Testis (tissue), 3 donors: ENCODE results near the gene GFY. TPM values are rescaled to one million over a fixed set of nuclear protein-coding genes. Genes with fewer than 3 reads are reported as not detected.

Experiments
- DNase-seq: peaks from one replicate; pipeline ENCODE4 v3.0.0-alpha.2; 2019
- H3K27ac ChIP-seq, 2 donors: fragments of 200-600 bp; sonication (generic); one replicate each; pipeline ENCODE4 v1.5.1; 2019
- H3K27me3 ChIP-seq: fragments of 200-600 bp; sonication (generic); one replicate; pipeline ENCODE4 v1.5.1; 2019
- H3K36me3 ChIP-seq: fragments of 200-600 bp; sonication (generic); one replicate; pipeline ENCODE4 v1.5.1; 2017; ENCODE audit warnings: low read depth; ENCODE audit errors: missing control alignments
- H3K4me1 ChIP-seq: fragments of 200-600 bp; sonication (generic); one replicate; pipeline ENCODE4 v1.5.1; 2019
- H3K4me3 ChIP-seq, 2 donors: fragments of 200-600 bp; sonication (generic); one replicate each; pipeline ENCODE4 v1.5.1; 2017 to 2019
- H3K9me3 ChIP-seq: fragments of 200-600 bp; sonication (generic); one replicate; pipeline ENCODE4 v1.5.1; 2017
- POLR2A ChIP-seq: fragments of 450-650 bp; IDR thresholded peaks from one replicate; pipeline ENCODE4 v1.6.1; 2017; ENCODE audit warnings: antibody characterized with exemption, mild to moderate bottlenecking, moderate library complexity
- WGBS, 2 donors: methylation state at CpG; one replicate each; pipeline ENCODE4 v1.1.5; 2018; 5-methylcytosine and 5-hydroxymethylcytosine counted together
- intact Hi-C: fragments of 100-400 bp; cut with DNase I; formaldehyde crosslinking; loops from one replicate; pipeline ENCODE4 v1.15.1; 2023; ENCODE audit warnings: low total_unique reads
- polyA plus RNA-seq: library from polyadenylated mRNA; stranded (reverse); fragments of 350-450 nt; fragmentation: Illumina TruSeq; extraction: RNeasy Lipid Tissue Mini Kit (QIAGEN cat#74804); gene quantifications from one replicate; pipeline ENCODE4 v1.2.3, GENCODE V29; 2014; ENCODE audit warnings: low read depth, low replicate concordance; ENCODE audit not compliant: insufficient read depth
- total RNA-seq, 2 donors: library from RNA; depleted of rRNA; stranded (reverse); fragments of >200 nt; gene quantifications; one replicate each; pipeline ENCODE4 v1.2.3, GENCODE V29; 2016
- TF ChIP-seq, protein P1 (sequence below), 3 experiments: fragments of 450-650 bp in 2 of 3; fragments of 200-600 bp in 1 of 3; sonication (generic) in 1 of 3; IDR thresholded peaks; one replicate each; pipeline ENCODE4 v1.5.1; 2016 to 2019; ENCODE audit warnings: antibody characterized with exemption in 3 of 3, mild to moderate bottlenecking in 2 of 3, moderate library complexity in 1 of 3

The GFY gene
- total and polyA plus RNA-seq, 3 donors from 2014 or later, result 0.24 to 0.80 (median 0.62) TPM

DNA sequence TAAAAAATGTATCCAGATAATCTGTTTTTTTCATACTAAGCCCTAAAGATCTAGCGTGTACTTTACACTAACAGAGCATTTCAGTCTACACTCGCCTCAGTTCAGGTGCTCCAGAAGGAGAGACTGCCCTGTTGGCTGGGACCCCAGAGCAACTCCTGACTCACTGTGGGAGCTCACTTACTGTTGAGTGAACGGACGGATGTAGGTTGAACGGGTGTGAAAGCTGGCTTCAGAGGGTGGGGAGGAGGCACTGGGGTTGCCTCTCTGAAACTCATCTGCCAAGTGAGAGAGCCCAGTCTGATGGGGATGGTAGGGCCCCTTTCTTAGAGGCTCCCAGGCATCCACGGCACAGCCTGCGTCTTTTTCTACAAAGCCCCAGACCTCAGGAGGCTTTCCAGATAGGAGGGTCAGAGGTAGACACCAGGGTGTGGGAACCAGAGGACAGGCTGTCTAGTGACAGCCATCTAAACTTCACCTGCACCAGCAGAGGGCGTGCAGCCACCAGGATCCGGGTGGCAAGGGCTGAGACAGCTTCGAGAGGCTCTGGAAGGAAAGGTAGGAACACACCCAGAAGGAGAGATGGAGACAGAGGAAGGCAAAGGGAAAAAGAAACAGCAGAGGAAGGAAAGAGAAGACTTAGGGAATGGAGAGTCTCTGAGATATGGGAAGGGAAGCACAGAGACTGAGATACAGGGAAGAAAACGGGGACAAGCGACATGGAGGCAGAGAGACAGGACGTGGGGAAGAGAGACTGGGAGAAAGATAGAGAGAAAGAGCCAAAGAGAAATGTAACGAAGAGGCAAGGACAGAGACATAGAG lies 33.4 kb upstream of the GFY start:
- Histone ChIP-seq H3K4me1 (no peaks in the 10 kb centered on the region), H3K27ac (no peak overlapping the region), H3K27me3 (no peaks in the 10 kb centered on the region), H3K36me3 (no peaks in the 10 kb centered on the region), H3K4me3 (no peak overlapping the region), H3K9me3 (no peaks in the 10 kb centered on the region)
- DNase-seq, result peak; percentile 82
- TF ChIP-seq, protein P1, sequence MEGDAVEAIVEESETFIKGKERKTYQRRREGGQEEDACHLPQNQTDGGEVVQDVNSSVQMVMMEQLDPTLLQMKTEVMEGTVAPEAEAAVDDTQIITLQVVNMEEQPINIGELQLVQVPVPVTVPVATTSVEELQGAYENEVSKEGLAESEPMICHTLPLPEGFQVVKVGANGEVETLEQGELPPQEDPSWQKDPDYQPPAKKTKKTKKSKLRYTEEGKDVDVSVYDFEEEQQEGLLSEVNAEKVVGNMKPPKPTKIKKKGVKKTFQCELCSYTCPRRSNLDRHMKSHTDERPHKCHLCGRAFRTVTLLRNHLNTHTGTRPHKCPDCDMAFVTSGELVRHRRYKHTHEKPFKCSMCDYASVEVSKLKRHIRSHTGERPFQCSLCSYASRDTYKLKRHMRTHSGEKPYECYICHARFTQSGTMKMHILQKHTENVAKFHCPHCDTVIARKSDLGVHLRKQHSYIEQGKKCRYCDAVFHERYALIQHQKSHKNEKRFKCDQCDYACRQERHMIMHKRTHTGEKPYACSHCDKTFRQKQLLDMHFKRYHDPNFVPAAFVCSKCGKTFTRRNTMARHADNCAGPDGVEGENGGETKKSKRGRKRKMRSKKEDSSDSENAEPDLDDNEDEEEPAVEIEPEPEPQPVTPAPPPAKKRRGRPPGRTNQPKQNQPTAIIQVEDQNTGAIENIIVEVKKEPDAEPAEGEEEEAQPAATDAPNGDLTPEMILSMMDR (IDR thresholded peaks at IDR 0.05), result peak; percentile 52 to 73 (median 69)
- TF ChIP-seq POLR2A, result no peak
- intact Hi-C loops, result loop anchor here (10.0 kb wide), 1 partner anchor 53 kb away; the partner anchor contains the start of gene SLC17A7
- 38 to 54% methylated on average over 11 to 14 of the region's 14 CpGs for WGBS, 2 donors

- TF ChIP-seq, protein P1 (IDR thresholded peaks at IDR 0.05), result no peak
- TF ChIP-seq POLR2A, result no peak
- DNase-seq, result no peak
- Histone ChIP-seq H3K9me3 (no peaks in the 10 kb centered on the region), H3K4me1 (no peaks in the 10 kb centered on the region), H3K27ac (no peak overlapping the region), H3K4me3 (no peak overlapping the region), H3K27me3 (no peaks in the 10 kb centered on the region), H3K36me3 (no peaks in the 10 kb centered on the region)
- WGBS, 2 donors, result 62 to 67% methylated on average over 4 to 5 of the region's 5 CpGs
- intact Hi-C loops, result loop anchor here (10.0 kb wide), 1 partner anchor 51 kb away; the partner anchor contains the start of gene SLC17A7
Observed at GRCh38 chr19:49393881-49394280, 31.3 kb upstream of the GFY start.

GRCh38 chr19:49395581-49396407 lies 29.4 kb upstream of the GFY start:
- H3K36me3 ChIP-seq, result no peaks in the 10 kb centered on the region
- TF ChIP-seq POLR2A, result no peak
- TF ChIP-seq, protein P1 (IDR thresholded peaks at IDR 0.05), result no peak
- H3K27ac ChIP-seq, result no peak overlapping the region
- 83 to 86% methylated on average over 15 of the region's 15 CpGs for WGBS, 2 donors
- no peaks in the 10 kb centered on the region for H3K4me1 ChIP-seq
- intact Hi-C loops, result loop anchor here (10.0 kb wide), 1 partner anchor 49 kb away; the partner anchor contains the start of gene SLC17A7
- DNase-seq, result no peak
- no peaks in the 10 kb centered on the region for H3K9me3 ChIP-seq
- no peaks in the 10 kb centered on the region for H3K27me3 ChIP-seq
- H3K4me3 ChIP-seq, result no peak overlapping the region

DNA sequence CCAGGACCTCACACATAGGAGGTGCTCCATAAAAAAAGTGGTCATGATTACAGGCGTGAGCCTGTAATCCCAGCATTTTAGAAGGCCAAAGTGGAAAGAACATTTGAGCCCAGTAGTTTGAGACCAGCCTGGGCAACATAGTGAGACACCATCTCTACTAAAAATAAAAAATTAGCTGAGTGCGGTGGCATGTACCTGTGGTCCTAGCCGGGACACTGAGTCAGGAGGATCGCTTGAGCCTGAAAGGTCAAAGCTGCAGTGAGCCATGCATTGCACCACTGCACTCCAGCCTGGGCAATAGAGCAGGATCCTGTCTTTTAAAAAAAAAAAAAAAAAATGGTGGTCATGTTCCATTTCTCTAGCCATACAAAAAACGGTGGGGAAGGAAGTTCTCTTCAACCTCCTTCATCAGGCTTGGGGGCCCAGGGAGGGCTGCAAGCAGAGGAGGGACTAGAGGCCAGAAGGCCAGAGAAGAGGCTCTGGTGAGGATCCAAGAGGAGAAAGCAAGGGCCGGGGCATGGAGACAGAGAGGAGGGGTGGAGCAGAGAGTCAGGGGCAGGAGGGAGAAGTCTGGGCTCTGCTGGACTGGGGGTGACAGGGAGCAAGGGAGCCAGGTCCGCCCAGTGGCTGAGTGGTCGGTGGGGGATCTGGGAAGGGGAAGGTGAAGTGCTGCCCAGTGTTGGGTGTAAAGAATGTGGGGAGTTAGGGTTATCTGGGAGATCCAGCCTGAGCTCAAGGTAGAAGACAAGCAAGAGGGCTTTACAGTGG lies 28.3 kb upstream of the GFY start:
- no peaks in the 10 kb centered on the region for H3K4me1 ChIP-seq
- no peak overlapping the region for H3K4me3 ChIP-seq
- WGBS, 2 donors, result 86% methylated on average over 8 of the region's 8 CpGs
- H3K27me3 ChIP-seq, result no peaks in the 10 kb centered on the region
- no peak for DNase-seq
- no peaks in the 10 kb centered on the region for H3K36me3 ChIP-seq
- intact Hi-C loops, result loop anchor here (10.0 kb wide), 1 partner anchor 48 kb away; the partner anchor contains the start of gene SLC17A7
- TF ChIP-seq, protein P1 (IDR thresholded peaks at IDR 0.05), result no peak
- TF ChIP-seq POLR2A, result no peak
- no peaks in the 10 kb centered on the region for H3K9me3 ChIP-seq
- no peak overlapping the region for H3K27ac ChIP-seq
